Stimulated activated CD4-positive, alpha-beta T cell treated with anti-CD3 and anti-CD28 coated beads, Interleukin-4, amount 100 ng/mL, for 1 hour (primary cell): ENCODE measurements around the gene DNAH9.

Experiments
- DNase-seq: peaks from one replicate; pipeline ENCODE4 v3.0.0-alpha.2; 2020

The DNAH9 gene

GRCh38 chr17:11853321-11854151 is 255.3 kb downstream of the DNAH9 start:
- no peak for DNase-seq

GRCh38 chr17:11855306-11855705 is 257.0 kb downstream of the DNAH9 start:
- DNase-seq = no peak

DNA sequence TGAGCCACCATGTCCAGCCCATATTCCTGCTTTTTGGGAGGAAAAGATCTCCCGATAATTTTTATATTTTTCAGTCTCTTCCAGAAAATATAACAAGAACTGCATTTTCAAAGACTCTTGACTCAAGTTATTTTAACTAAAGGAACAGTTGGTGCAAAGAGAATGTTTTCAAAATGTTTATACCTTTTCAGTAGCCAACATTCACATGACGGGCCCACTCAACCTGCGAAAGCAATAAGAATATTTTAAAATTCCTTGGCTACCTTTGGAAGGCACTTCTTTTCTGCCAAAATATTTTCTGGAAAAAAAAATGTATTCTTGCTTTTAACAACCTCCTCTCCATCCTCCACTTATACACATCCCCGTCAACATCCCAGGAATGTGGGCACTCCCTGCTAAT is 258.7 kb downstream of the DNAH9 start:
- no peak for DNase-seq

DNA sequence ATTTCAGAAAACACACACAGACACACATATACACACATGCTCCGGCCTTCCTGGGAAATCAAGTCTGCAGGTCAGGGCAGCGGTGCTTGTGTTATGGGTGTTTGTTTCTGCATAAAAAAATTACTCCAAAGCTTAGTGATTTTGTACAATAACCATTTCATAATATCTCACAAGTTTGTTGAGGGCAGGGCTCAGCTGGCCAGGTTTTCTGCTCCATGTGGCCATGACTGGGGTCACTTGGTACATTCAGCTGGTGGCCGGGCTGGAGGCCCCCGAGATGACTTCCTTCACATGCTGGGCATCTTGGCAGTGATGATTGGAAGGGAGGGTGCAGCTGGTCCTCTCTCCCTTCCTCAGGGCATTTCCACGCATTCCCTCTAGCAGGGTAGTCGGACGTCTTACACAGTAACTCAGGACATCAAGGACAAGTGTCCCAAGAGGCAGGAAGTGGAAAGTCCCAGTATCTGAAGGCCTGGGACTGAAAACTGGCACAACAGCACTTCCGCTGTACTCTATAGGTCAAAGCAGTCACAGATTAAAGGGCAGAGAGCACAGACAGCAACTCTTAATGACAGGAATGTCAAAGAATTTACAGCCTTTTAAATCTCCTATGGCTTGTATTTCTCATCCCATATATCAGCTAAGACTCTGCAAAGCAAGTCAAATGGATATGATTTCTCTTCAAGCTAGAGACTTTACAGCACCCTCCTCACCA is 271.6 kb downstream of the DNAH9 start:
- no peak for DNase-seq

- DNase-seq = no peak
Observed at GRCh38 chr17:11871773-11872172, 273.5 kb downstream of the DNAH9 start.

GRCh38 chr17:11874756-11875155 is 276.5 kb downstream of the DNAH9 start:
- no peak for DNase-seq

GRCh38 chr17:11880714-11881113 is 282.4 kb downstream of the DNAH9 start:
- no peak for DNase-seq

DNA sequence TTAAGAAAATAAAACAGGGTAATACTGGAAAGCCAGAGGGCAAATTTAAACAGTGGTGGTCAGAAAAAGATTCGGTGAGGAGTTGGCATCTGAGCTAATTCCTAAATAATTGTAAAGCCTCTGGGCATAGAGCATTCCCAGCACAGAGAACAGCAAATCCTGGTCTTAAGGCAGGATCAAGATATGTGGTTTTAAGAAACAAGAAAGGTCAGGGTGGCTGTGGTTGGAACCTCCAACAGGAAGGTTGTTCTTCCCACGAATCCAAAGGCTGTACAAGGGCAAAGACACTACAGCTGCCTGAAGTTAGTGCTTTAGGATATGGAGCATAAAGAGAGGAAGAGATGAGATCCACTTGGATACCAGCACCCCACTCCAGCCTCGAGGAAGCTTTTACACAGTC is 284.4 kb downstream of the DNAH9 start:
- DNase-seq = no peak

GRCh38 chr17:11885051-11885450 is 286.8 kb downstream of the DNAH9 start:
- no peak for DNase-seq

GRCh38 chr17:11889266-11889665 is 291.0 kb downstream of the DNAH9 start:
- DNase-seq = no peak

GRCh38 chr17:11893862-11894261 is 295.6 kb downstream of the DNAH9 start:
- no peak for DNase-seq

DNA sequence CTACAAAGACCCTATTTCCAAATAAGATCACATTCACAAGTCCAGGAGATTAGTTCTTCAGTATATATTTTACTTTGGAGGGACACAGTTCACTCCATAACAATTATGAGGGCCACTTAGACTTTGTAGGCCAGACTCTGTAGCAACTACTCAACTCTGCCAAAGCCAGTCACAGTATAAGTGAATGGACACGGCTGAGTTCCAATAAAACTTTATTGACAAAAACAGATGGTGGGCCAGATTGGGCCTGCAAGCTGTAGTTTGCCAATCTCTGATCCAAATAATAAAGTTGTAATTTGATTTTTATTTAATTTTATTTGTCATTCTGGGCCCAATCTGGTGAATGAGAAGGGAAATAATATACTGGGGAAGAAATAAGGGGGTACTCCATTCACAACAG is 297.9 kb downstream of the DNAH9 start:
- no peak for DNase-seq

- DNase-seq = no peak
Observed at GRCh38 chr17:11898526-11899235, 300.4 kb downstream of the DNAH9 start.

GRCh38 chr17:11899537-11899942 is 301.3 kb downstream of the DNAH9 start:
- DNase-seq = no peak

DNA sequence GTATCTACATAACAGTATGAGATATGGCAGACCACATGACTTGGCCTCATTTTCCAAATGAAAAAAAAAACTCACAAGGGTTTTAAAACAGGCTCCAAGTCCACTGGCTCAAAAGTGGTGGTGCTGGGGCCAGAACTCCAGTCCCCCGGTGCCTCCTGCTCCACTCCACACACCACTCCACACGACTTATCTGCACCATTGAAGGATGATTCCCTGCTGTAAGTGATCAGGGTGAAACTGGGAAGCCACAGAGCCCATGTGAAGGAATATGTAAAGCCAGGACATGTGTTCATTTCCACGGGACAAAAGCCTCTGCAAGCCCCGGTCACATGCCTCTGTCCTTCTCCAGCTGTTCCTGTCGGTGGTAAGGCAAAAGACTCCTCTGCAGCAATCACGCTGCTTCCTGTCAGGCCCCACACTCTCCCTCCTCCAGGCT is 301.8 kb downstream of the DNAH9 start:
- no peak for DNase-seq

DNA sequence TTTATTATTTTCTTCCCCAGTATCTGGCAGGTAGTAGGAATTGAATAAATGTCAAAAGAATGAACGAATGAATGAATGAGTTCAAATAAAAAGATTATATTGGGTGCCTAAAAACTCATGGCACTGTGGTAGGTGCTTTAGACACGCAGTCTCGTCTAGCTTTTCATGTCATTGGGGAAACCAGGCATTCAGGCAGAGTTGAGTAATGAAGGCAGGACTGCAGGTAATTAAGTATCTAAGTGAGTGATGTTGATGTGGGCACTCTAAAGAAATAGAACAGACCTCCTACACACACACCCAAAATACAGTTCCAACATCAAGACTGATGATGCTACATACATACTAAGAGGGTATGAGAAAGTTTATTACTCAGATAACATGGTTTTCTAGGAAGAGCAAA is 302.4 kb downstream of the DNAH9 start:
- no peak for DNase-seq

DNA sequence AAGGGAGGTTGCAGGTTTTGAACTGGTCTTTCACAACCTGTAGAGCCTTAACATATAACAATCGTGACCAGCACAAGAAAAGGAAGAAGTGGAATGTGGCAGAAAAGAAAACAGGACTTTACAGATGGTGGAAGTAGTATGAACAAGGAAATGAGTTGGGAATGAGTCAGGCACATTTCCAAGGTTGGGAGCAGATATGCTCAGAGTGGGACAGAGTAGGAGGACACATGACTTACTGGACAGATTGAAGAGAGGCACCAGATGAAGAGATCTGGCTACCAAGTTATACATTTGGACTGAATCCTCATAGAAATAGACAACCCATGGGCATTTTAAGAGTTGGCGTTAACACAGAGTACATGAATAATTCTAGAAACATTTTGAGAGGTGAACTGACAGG is 303.7 kb downstream of the DNAH9 start:
- DNase-seq = no peak

- DNase-seq = no peak
Observed at GRCh38 chr17:11908711-11909146, 310.5 kb downstream of the DNAH9 start.

- DNase-seq = no peak
Observed at GRCh38 chr17:11909348-11909747, 311.1 kb downstream of the DNAH9 start.

DNA sequence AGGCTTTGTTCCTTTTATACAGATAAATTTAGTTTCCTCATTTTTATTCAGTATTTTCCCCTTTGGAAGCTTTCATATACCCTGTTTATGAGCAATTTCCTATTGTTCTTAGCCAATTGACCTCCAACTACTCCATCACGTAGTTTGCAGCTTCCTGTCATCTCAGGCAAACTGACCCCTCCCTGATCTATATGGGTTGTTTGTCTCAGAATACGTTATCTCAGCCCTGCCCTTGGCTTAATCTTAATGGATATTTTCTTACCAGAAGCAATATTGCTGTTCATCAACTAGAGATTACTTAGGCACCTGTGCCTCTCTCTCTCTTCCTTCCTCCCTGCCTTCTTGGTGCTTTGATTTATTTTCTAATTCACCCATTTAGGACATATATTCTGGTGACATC is 317.8 kb downstream of the DNAH9 start:
- no peak for DNase-seq

DNA sequence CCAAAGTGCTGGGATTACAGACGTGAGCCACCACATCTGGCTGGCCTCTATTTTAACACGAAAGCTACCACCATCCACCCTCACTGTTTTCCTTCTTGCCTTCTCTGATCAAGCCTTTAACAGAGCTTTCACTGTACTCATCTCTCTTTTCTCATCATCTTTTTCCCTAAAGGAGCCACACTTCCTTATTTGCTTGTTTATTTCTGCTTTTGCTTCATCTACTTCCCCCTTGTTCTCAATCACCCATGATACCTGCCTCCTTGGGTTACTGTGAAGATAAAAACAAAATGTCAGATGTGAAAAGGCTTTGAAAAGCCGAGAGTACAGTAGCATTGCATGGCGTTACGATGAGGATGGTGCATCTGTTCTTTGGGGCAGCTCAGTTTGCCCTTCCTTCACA is 319.1 kb downstream of the DNAH9 start:
- no peak for DNase-seq

GRCh38 chr17:11921296-11921695 is 323.0 kb downstream of the DNAH9 start:
- DNase-seq = no peak

DNA sequence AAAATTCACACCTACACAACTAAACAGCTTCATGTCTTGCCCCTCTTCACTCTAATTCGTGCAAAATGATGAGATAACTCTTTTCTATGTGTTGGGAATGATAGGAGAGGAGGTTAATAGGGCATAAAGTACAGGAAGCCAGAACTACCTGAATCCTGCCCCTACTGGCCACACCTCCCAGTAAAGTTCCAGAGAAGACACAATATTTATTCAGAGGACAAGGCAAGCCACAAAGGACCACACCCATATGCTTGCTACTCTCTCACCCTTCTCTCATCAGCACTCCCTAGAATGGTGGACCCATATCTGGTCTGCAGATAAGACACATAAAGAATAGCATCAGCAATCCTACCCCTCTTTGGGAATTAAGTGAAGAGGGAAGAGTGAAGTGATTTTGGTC is 324.4 kb downstream of the DNAH9 start:
- no peak for DNase-seq

DNA sequence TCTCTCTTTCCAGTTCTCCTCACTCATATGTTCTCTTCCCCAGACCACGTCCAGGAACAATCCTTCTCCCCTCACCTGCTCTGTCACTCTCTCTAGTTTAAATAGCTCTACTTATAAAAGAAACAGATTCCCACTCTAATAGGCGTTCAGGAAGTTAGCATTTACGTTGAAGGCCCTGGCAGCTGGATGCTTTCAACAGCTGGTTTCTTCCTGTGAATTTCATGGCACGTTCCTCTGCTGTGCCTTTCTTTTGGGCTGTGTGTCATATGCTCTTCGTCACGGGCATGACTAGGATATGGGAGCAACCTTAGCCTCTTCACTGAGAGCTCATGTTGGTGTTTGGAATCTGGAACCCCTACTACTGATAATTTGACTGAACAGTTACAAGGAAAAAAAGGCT is 325.8 kb downstream of the DNAH9 start:
- no peak for DNase-seq
